Psoas muscle (tissue), 8 donors: Measurements from ENCODE around the gene AHNAK. TPM values are rescaled to one million over a fixed set of nuclear protein-coding genes. Genes with fewer than 3 reads are reported as not detected.

Experiments
- ATAC-seq, 4 donors: fragments of 200-7000 bp; cut with Tn5 transposase; one replicate each; pipeline ENCODE4 v1.9.1; 2020; ENCODE audit warnings: moderate library complexity in 3 of 4, mild to moderate bottlenecking in 2 of 4
- DNase-seq, 2 donors: peaks; one replicate each; pipeline ENCODE4 v3.0.0-alpha.2; 2020
- H3K27ac ChIP-seq: fragments of 200-600 bp; one replicate; pipeline ENCODE4 v1.8.0; 2022
- H3K27me3 ChIP-seq, 3 donors: fragments of 200-600 bp in 1 of 3; one replicate each; pipeline versions ENCODE4 v1.6.1 to v1.8.0; 2013 to 2022; ENCODE audit warnings: low read length in 2 of 3, mild to moderate bottlenecking in 2 of 3, moderate library complexity in 1 of 3; ENCODE audit not compliant: insufficient read depth in 3 of 3
- H3K36me3 ChIP-seq, 2 donors: fragments of 200-600 bp in 1 of 2; one replicate each; pipeline versions ENCODE4 v1.6.1 to v1.8.0; 2013 to 2022; ENCODE audit warnings: low read depth in 1 of 2, mild to moderate bottlenecking in 1 of 2, moderate library complexity in 1 of 2; ENCODE audit not compliant: insufficient read depth in 1 of 2
- H3K4me1 ChIP-seq: fragments of 200-600 bp; one replicate; pipeline ENCODE4 v1.8.0; 2022
- H3K4me3 ChIP-seq: fragments of 200-600 bp; one replicate; pipeline ENCODE4 v1.8.0; 2022; ENCODE audit warnings: mild to moderate bottlenecking
- H3K9me3 ChIP-seq: fragments of 200-600 bp; one replicate; pipeline ENCODE4 v1.8.0; 2022
- WGBS, 3 donors: extraction: QIAGEN DNeasy Blood & Tissue Kit; methylation state at CpG; one replicate each; pipeline versions ENCODE4 v1.1.6 to v1.1.7; 2013; 5-methylcytosine and 5-hydroxymethylcytosine counted together
- intact Hi-C, 2 donors: fragments of 100-400 bp; cut with DNase I; formaldehyde crosslinking; loops; one replicate each; pipeline versions ENCODE4 v1.11.0 to v1.14.2; 2022
- polyA plus RNA-seq, 3 donors: library from polyadenylated mRNA; stranded (reverse); fragments of 200-250 nt; gene quantifications; one replicate each; pipeline ENCODE4 v1.2.3, GENCODE V29; 2013
- total RNA-seq, 4 donors: library from RNA; stranded (reverse); fragmentation: NEBNext Ultra II Directional in 2 of 4; extraction: Animal tissue kit (Norgen Biotek cat#: 25700) in 2 of 4; gene quantifications; one replicate each; pipeline versions ENCODE4 v1.2.1 to v1.2.4, GENCODE V29; 2021 to 2023
- TF ChIP-seq, protein P1 (sequence below): fragments of 200-600 bp; IDR thresholded peaks from one replicate; pipeline ENCODE4 v1.8.0; 2022; ENCODE audit warnings: antibody characterized with exemption
- donor health status: healthy with polysubstance abuse.
- donor health status: DM: no; HTN: no; CAD: no; lungs with moderate emphysema.
- donor health status: Bipolar disorder and iron deficiency.
- donor health status: healthy.
- donor health status: DM: yes; HTN: yes; CAD: no.
- donor health status: DM: no; HTN: no; CAD: no.
- donor health status: DM: no; HTN: no; CAD: no.
- donor health status: DM: yes; HTN: yes; CAD: no.

Gene AHNAK
- total and polyA plus RNA-seq, 7 donors: 93.5 to 679 (median 376) TPM

DNA sequence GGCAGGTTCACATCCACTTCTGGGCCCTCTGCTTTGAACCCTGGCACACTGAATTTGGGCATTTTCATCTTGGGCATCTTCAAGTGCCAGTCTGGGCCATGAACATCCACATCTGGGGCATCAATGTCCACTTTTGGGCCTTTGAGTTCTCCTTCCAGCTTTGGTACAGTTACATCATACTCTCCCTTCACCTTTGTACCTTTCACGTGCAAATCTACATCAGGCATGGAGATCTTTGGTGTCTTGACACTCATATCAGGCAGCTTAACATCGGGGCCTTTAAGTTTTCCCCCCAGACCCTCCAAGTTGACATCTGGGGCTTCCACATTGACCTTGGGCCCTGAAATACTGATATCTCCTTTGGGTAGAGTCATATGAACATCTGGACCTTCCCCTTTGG lies 14.5 kb downstream of the AHNAK start:
- intact Hi-C loops: no loop called here
- no peak for ATAC-seq

DNA sequence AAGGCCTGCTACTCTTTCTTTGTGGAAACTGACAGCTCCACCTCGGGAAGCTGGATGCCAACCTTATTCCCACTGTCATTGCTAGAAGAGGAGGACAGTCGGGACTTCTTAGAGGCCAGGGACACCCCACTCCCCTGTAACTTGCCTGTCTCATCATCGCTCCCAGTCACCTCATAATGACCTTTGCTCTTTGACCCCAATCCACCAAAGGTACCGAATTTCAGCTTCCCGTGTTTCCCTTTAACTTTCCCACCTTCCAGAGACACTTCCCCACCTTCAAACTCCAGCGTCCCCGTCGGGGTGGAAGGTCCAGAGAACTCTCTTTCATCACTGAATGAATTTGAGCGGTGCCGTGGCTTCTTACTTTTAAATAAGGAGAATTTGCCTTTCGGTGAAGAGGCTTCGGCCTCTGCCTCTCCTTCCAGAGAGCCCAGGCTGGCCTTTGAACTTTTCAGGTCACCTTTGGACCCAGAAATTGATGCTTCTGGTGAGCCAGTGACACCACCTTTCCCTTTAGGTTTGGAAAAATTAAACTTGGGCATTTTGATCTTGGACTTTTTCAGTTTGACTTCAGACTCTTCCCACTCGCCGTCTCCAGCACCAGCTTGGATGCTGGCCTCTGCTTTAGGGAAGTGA lies 29.8 kb downstream of the AHNAK start:
- ATAC-seq (no peak), DNase-seq (no peak)
- TF ChIP-seq, protein P1, sequence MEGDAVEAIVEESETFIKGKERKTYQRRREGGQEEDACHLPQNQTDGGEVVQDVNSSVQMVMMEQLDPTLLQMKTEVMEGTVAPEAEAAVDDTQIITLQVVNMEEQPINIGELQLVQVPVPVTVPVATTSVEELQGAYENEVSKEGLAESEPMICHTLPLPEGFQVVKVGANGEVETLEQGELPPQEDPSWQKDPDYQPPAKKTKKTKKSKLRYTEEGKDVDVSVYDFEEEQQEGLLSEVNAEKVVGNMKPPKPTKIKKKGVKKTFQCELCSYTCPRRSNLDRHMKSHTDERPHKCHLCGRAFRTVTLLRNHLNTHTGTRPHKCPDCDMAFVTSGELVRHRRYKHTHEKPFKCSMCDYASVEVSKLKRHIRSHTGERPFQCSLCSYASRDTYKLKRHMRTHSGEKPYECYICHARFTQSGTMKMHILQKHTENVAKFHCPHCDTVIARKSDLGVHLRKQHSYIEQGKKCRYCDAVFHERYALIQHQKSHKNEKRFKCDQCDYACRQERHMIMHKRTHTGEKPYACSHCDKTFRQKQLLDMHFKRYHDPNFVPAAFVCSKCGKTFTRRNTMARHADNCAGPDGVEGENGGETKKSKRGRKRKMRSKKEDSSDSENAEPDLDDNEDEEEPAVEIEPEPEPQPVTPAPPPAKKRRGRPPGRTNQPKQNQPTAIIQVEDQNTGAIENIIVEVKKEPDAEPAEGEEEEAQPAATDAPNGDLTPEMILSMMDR: no peak
- Histone ChIP-seq H3K4me1 (peaks cover 3% of the 10 kb centered on the region), H3K4me3 (no peak overlapping the region), H3K27me3 (no peaks in the 10 kb centered on the region), H3K9me3 (no peaks in the 10 kb centered on the region), H3K27ac (no peak overlapping the region), H3K36me3 (peaks cover 18 to 81% of the 10 kb centered on the region in 2 donors)
- 74 to 76% (median 74%) methylated on average over 14 of the region's 14 CpGs for WGBS, 3 donors
- intact Hi-C loops: no loop called here

More for the DNA sequence above, 14.5 kb downstream of the AHNAK start:
- WGBS, 3 donors: 92 to 93% (median 93%) methylated on average over 2 of the region's 2 CpGs
- H3K27ac ChIP-seq: no peak overlapping the region
- H3K4me1 ChIP-seq: peaks cover 3% of the 10 kb centered on the region
- peaks cover 45 to 95% of the 10 kb centered on the region in 2 donors for H3K36me3 ChIP-seq
- DNase-seq: no peak
- no peaks in the 10 kb centered on the region for H3K27me3 ChIP-seq
- no peaks in the 10 kb centered on the region for H3K9me3 ChIP-seq
- H3K4me3 ChIP-seq: no peak overlapping the region
- TF ChIP-seq, protein P1: no peak

DNA sequence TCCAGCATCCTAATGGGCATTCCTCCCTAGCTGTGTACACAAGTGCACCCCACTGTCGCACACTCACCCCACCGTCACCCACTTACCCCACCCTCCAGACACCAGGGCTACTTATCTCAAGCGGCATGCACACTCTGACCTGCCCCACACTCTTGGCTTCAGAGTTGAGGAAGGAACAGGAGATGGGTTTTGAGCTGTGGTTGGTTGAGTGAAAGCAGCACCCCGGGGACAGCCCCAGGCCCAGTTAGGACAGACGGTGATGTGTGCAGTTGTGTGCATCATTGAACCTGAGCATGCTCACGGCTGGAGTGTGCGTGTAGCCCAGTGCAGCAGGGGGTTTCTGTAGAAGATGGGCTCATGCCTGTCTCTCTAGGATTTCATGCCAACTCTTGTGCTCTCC lies 32.5 kb downstream of the AHNAK start:
- peak in 3 of 4 donors; percentile 3 to 28 (median 22) for ATAC-seq
- DNase-seq: no peak
- H3K4me1 ChIP-seq: peaks cover 3% of the 10 kb centered on the region
- WGBS, 3 donors: 84 to 85% (median 84%) methylated on average over 7 of the region's 7 CpGs
- TF ChIP-seq, protein P1: no peak
- no peaks in the 10 kb centered on the region for H3K27me3 ChIP-seq
- H3K4me3 ChIP-seq: no peak overlapping the region
- intact Hi-C loops: no loop called here
- H3K9me3 ChIP-seq: no peaks in the 10 kb centered on the region
- H3K27ac ChIP-seq: no peak overlapping the region
- H3K36me3 ChIP-seq: peaks cover 7 to 54% of the 10 kb centered on the region in 2 donors

DNA sequence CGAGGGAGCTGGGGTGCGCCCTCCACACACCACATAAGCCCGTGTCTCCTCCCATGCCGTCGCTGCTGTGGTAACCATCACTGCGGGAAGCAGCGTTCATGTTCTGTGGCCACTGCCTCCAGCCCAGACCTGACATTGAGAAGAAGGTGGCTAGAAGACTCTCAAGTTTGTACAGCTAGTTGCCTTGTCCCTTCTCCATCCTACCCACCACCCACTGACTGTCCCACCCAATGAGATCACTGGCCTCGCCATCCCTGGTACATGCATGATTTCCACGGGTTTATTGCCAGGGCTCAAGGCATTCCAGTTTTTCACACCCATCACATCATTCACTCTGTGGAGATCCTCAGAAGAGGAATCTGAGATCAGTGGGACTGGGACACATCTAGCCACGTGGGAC lies 33.0 kb downstream of the AHNAK start:
- TF ChIP-seq, protein P1: no peak
- no peaks in the 10 kb centered on the region for H3K9me3 ChIP-seq
- peaks cover 8% of the 10 kb centered on the region for H3K4me1 ChIP-seq
- intact Hi-C loops: no loop called here
- H3K27me3 ChIP-seq: no peaks in the 10 kb centered on the region
- no peak overlapping the region for H3K4me3 ChIP-seq
- no peak overlapping the region for H3K27ac ChIP-seq
- ATAC-seq (no peak), DNase-seq (no peak)
- H3K36me3 ChIP-seq: peaks cover 3 to 48% of the 10 kb centered on the region in 2 donors
- 73 to 90% (median 85%) methylated on average over 10 of the region's 10 CpGs for WGBS, 3 donors

DNA sequence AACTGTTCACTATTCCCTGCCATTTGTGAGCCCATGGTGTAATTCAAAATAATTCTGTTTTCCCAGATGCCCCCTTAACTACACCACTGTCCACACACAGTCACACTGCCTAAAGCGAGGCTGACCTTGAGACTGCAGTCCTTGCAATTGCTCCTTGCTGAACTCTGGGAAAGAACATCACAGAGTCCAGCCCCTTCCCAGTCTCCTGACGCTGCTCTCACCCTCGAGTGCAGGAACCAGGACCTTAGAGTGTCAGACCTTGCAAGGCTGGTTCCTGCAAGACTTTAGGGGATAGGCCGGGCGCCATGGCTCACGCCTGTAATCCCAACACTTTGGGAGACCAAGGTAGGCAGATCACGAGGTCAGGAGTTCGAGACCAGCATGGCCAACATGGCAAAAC lies 33.6 kb downstream of the AHNAK start:
- peaks cover 8% of the 10 kb centered on the region for H3K4me1 ChIP-seq
- H3K27ac ChIP-seq: no peak overlapping the region
- intact Hi-C loops: no loop called here
- TF ChIP-seq, protein P1: no peak
- DNase-seq (no peak), ATAC-seq (no peak)
- no peaks in the 10 kb centered on the region for H3K27me3 ChIP-seq
- no peak overlapping the region for H3K4me3 ChIP-seq
- H3K9me3 ChIP-seq: no peaks in the 10 kb centered on the region
- 75 to 81% (median 78%) methylated on average over 8 of the region's 8 CpGs for WGBS, 3 donors
- peaks cover 0 to 42% of the 10 kb centered on the region in 2 donors for H3K36me3 ChIP-seq
